D721Med (cell line): ENCODE results near the gene ERMP1.

Experiments used
- DNase-seq: peaks from one replicate; pipeline ENCODE4 v3.0.0; 2011; ENCODE audit warnings: low spot score; ENCODE audit not compliant: insufficient read length
- FAIRE-seq: peaks from 2 replicates; lab custom pipeline; 2011; peaks lifted over from hg19 to GRCh38; lab: Jason Lieb, UNC
- CTCF ChIP-seq: IDR thresholded peaks from 2 replicates; pipeline ENCODE4 v1.5.1; 2012; ENCODE audit warnings: mild to moderate bottlenecking, control low read depth; ENCODE audit not compliant: insufficient read depth; ENCODE audit errors: missing control alignments

ERMP1 gene

GRCh38 chr9:5852987-5853386 lies 20.1 kb upstream of the ERMP1 start:
- FAIRE-seq: no peak
- no peak for TF ChIP-seq CTCF
- no peak for DNase-seq

GRCh38 chr9:5851445-5851844 lies 18.5 kb upstream of the ERMP1 start:
- FAIRE-seq (no peak), DNase-seq (no peak)
- TF ChIP-seq CTCF: no peak

GRCh38 chr9:5850724-5851122 lies 17.8 kb upstream of the ERMP1 start:
- DNase-seq (no peak), FAIRE-seq (no peak)
- no peak for TF ChIP-seq CTCF

GRCh38 chr9:5848372-5848882 lies 15.5 kb upstream of the ERMP1 start:
- FAIRE-seq (no peak), DNase-seq (no peak)
- no peak for TF ChIP-seq CTCF

- TF ChIP-seq CTCF: no peak
- FAIRE-seq (no peak), DNase-seq (no peak)
These were observed 13.6 kb upstream of the ERMP1 start for GRCh38 chr9:5846501-5846921.

- DNase-seq (no peak), FAIRE-seq (no peak)
These were observed 13.2 kb upstream of the ERMP1 start for GRCh38 chr9:5846096-5846495.

More at GRCh38 chr9:5846096-5846495, 13.2 kb upstream of the ERMP1 start:
- TF ChIP-seq CTCF: no peak
